HEK293T (cell line): ENCODE results near the gene ZC3H8.

Experiments used
- ARNT ChIP-seq: fragments of 450-650 bp; IDR thresholded peaks from 2 replicates; pipeline ENCODE4 v1.6.1; 2017; ENCODE audit warnings: mild to moderate bottlenecking
- BHLHE40 ChIP-seq: fragments of 450-650 bp; IDR thresholded peaks from 2 replicates; pipeline ENCODE4 v1.6.1; 2016; ENCODE audit warnings: mild to moderate bottlenecking, moderate library complexity, borderline replicate concordance
- CTBP1 ChIP-seq: fragments of 450-650 bp; IDR thresholded peaks from 2 replicates; pipeline ENCODE4 v1.6.1; 2016; ENCODE audit warnings: borderline replicate concordance
- ELF4 ChIP-seq: fragments of 450-650 bp; IDR thresholded peaks from 2 replicates; pipeline ENCODE4 v1.6.1; 2017; ENCODE audit warnings: antibody characterized with exemption
- FOXM1 ChIP-seq: fragments of 450-650 bp; IDR thresholded peaks from 2 replicates; pipeline ENCODE4 v1.6.1; 2017; ENCODE audit warnings: mild to moderate bottlenecking, borderline replicate concordance
- SP1 ChIP-seq: fragments of 450-650 bp; IDR thresholded peaks from 2 replicates; pipeline ENCODE4 v1.6.1; 2017
- SUZ12 ChIP-seq: fragments of 450-650 bp; IDR thresholded peaks from 2 replicates; pipeline ENCODE4 v1.6.1; 2016; ENCODE audit warnings: mild to moderate bottlenecking
- TARDBP ChIP-seq: fragments of 450-650 bp; IDR thresholded peaks from 2 replicates; pipeline ENCODE4 v1.6.1; 2016

- no peak for TF ChIP-seq SUZ12
- no peak for TF ChIP-seq FOXM1
- no peak for TF ChIP-seq CTBP1
- TF ChIP-seq TARDBP = no peak
- no peak for TF ChIP-seq SP1
- TF ChIP-seq ARNT = no peak
- no peak for TF ChIP-seq ELF4
- TF ChIP-seq BHLHE40 = no peak
Measured at GRCh38 chr2:112174383-112174782, 80.5 kb downstream of the ZC3H8 start.
